GM19438 (cell line): Measurements from ENCODE around the gene DBNL.

Source experiments
- ATAC-seq: cut with Tn5 transposase; IDR thresholded peaks from one replicate; pipeline ENCODE4 v1.9.1; 2021; ENCODE audit warnings: low read depth; ENCODE audit not compliant: unreplicated experiment

The DBNL gene

DNA sequence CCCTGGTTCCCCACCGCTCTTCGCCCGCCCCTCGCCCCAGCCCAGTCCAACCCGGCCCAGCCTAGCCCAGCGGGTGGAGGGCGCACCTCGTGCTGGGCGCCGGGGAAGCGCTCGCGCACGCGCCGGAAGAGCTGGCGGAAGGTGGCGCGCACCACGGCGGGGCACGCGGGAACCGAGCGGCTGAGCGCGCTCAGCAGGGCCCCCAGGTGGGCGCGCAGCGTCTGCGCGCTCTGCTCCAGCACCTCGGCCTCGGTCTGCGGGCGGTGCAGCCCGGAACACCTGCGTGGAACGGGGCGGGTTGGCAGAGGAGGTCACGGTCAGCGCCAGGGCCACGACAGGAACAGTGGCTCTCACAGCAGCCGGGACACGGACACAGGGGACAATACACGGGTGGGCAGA is 4.0 kb upstream of the DBNL start:
- peak; percentile 25 for ATAC-seq

DNA sequence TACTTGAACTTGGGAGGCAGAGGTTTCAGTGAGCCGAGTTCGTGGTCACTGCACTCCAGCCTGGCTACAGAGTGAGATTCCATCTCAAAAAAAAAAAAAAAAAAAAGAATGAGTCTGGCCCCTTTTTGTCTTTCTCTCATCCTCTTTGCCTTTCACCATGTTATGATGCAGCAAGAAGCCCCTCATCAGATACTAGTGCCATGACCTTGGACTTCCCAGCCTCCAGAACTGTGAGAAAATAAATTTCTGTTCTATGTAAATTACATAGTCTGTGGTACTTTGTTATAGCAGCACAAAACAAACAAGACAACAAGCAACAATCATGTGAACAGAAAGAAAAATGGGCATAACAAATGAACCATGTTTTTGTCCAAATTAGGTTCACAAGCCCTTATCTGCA is 2.3 kb upstream of the DBNL start:
- no peak for ATAC-seq

DNA sequence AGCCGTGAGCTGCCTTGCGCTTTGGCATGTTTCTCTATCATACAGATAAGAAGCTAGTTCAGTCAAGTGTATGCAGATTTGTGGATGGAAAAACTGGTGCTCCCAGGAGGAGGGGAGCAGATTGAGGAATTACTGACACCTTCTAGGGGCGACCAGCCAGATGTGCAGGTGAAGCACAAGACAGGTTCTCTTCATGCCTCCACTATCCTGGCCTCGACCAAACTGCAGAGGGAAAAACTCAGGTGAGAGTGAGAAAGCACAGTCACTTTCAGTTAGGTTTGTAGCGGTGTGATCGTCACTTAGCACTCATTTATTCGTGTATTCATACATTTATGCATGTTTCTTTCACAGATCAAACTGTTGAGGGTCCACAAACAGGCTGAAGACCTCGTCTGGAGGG is 600 bp upstream of the DBNL start:
- no peak for ATAC-seq

GRCh38 chr7:44045226-44046014 is 918 bp downstream of the DBNL start:
- peak; percentile 6 for ATAC-seq

DNA sequence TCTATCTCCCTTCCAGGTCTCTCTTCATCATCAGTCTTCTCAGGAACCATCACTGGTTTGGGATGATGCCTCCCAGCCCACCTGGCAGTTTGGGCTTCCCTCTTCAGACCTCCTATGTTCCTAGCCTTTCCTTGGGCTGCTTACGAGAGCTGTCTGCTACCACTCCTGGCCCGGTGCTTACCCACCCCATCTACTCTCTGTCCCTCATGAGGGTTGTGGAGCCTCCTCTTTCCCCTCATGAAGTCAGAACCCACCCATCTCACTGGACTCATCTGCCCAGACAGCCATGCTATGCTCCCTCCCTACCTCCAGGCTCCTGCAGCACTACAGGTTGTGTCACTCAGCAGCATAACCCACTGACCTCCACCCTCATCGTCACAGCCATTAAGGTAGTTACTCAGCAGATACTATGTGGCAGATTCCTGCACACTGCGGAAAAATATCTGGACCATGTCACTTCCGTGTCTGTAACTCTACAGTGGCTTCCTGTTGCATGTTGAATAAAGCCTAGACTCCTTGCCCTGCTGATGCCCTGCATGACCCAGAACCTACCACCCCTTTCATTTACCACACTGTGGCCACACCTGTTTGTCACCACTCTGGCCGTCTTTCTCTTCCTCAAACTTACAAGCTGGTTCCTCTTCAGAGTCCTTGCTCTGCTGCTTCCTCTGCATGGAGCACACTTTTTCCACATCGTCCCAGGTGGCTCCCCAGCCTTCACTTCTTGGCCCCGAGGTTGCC is 2.0 kb downstream of the DBNL start:
- ATAC-seq = peak; percentile 45

DNA sequence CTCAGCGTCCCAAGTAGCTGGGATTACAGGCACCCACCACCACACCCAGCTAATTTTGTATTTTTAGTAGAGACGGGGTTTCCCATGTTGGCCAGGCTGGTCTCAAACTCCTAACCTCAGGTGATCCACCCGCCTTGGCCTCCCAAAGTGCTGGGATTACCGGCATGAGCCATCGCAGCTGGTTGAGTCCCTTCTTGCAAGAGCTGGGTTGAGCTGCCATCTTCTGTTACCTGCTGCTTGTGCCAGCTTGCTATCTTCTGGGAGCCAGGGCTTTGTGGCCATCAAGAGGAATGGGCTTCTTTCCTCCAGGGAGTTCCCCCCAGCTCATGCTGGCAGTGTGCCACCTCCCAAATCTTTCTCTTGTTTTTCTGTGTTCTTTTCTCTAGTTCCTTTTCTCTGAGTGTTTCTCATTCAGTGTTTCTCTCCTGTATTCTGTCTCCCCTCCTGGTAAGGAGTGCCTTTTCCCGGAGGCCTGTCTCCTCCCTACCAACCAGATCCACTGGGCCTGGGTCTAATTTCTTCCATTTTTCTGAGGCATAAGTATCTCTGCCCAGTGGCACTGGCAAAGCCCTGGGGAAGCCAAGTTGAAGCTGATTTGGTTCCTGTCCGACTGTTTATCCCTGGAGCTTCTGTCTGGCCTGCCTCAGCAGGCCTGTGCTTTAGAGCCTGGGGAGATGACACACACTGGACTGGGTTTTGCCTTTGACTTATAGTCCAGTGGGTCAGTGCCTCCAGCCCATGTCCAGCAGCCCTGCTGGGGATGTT is 3.7 kb downstream of the DBNL start:
- no peak for ATAC-seq

DNA sequence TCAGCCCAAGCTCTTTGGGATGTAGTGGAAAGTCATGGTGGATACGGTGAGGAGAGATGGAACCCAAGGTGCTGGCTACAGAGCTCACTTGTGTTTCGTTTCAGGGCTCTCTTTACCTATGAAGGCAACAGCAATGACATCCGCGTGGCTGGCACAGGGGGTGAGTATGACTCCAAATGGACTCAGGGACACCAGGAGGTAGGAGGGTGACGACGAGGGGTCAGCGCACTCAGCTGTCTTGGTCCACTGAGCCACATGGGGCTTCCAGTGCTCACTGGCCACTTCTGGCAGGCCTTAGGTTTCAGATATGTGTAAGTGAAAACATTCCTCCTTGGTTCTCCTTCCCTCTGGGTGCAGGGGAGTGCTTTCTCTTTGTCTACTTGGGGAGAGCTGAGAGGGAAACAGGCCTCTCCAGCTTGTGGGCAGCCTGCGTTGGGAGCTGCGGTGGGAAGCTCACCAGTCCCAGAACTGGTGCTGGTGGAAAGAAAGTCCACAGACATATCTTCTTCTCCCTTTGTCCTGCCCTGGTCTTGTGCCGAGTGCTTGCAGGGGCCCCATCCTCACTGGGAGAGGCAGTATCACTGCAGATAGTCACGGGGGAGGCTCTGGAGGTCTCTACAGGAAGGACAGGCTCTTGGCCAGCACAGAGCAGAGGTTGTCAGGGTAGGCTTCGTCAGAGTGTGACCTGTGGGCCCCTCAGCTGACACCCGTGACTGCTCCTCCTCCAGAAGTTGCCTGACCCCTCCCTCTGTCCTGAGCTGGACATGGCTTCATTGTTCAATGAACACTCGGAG is 5.8 kb downstream of the DBNL start:
- no peak for ATAC-seq

DNA sequence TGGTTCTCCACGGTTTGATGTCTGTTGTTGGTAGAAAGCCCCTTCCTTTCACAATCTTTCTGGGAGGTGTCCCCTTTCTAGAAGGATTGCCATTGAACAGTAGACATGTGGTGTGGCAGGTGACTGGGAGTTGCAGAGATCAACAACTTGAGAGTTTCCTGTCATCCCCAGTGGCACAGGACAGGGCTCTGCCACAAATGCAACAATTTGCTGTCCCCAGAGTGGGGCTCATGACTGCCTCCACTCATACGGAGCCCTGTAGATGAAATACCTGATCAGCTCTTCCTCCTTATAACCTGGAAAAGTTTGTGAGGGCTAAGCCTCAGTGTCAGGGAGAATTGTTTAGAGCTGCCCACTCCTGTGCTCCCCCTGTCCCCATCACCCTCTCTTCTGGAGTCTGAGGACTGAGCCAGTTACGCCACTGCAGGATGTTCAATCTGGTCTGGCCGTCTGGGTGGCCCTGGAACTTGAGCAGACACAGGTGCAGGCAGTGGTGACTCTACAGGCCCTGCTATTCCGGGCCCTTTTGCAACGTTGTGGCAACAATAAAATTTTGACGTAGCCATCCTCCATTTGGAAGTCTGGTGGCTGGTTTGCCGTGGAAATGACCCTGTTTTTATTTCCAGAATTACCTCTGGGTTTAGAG is 6.5 kb downstream of the DBNL start:
- ATAC-seq = no peak

DNA sequence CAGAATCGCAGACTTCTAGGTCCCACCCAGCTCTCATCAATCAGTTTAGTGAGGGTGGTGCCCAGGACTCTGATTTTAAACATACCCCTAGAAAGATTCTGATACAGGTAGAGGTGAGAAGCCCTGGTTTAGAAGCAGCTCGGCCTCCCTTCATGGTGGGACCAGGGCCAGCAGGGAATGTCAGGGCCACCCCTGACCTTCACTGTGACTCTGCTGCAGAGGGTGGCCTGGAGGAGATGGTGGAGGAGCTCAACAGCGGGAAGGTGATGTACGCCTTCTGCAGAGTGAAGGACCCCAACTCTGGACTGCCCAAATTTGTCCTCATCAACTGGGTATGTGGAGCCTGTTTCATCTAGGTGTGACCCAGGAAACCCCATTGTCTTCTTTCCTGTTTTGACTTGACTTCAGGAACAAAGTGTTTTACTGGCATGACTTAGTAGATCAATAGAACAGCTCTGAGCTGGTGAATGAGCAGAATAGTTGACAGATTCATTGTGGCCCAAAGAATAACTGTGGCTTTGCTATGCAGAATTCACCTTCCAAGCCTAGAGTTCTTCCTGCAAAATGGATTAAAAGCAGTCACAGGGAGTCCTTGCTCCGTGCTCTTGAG is 7.2 kb downstream of the DBNL start:
- ATAC-seq = no peak

- no peak for ATAC-seq
Observed at GRCh38 chr7:44052771-44053365, 8.4 kb downstream of the DBNL start.

- no peak for ATAC-seq
Observed at GRCh38 chr7:44056681-44057080, 12.2 kb downstream of the DBNL start.

DNA sequence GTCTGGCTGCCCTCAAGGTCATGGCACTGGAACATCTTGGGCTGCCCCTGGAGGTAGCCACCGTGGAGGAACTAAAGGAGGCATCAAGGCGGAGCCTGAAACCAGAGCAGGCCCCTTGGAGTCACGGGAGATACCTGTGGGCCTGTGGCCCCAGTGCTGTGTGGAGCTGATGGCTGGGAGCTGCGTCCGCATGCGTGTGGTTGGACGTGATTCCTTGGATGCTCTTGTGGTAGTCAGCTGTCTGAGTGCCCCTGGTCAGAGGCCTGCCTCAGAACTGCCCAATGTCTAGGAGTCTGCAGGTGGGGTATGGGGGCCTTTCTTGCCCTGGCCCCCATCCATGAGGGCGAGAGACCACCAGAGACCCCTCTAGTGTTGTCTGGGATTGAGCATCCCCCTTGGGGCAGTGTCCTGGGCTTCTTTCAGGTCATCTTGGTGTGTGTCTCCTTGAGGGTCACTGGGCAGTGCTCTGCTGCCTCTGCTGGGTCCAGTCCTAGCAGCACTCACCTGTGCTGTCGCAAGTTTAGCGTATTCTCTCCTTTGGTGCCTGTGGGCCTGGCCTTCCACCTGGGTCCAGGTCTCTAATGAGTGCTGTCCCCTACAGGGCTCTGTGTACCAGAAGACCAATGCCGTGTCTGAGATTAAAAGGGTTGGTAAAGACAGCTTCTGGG is 12.8 kb downstream of the DBNL start:
- ATAC-seq = no peak

GRCh38 chr7:44057849-44058758 is 13.6 kb downstream of the DBNL start:
- no peak for ATAC-seq

DNA sequence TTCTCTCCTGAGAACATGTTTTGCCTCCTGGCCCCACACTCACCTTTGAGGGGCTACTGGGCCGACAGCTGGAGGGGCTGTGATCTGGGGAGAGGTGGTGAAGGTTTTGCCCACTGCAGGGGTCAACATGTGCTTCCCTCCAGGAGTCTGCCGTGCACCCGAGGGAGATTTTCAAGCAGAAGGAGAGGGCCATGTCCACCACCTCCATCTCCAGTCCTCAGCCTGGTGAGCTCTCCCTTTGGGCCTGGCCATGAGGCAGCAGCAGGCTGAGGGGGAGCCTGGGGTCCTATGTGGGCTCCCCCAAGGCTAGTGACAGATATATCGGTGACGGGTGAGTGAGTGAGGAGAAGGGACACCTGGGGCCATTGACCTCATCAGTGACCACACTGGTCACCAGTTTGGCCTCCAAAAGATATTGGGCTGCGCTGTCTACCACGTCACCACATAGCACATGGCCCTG is 14.3 kb downstream of the DBNL start:
- ATAC-seq = no peak

- ATAC-seq = no peak
Observed at GRCh38 chr7:44059219-44060090, 15.0 kb downstream of the DBNL start.

DNA sequence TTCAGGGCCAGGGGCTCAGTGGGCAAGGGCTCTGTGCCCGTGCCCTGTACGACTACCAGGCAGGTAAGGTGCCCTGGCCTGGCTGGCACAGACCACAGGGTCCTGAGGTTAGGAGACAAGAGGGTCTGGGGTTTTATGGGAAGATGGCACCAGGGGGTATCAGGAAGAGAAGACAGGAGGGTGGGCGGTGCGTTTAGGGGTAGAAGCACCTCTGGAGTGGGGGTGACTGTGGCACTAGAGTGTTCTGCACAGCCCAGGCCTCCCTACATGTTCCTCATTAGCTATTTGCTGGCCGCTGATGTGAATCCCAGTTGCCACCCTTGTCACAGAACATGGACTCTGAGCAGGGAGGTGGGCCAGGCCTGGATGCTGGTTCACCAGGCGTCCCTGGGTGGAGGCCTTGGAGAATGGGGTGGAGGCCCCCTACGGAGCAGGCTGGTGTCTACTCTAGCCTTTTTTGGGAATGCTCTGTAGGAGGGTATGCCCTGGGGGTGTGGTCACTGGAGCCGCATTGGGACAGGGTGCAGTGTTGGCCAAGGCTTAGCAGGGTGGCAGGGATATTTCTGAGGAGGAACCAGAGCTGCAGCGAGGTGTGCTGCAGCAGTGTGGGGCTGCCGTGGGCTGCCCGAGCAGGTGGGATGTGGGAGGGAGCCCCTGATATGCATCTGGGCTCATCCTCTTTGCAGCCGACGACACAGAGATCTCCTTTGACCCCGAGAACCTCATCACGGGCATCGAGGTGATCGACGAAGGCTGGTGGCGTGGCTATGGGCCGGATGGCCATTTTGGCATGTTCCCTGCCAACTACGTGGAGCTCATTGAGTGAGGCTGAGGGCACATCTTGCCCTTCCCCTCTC is 15.8 kb downstream of the DBNL start:
- ATAC-seq = no peak
